NCI-H1105 (cell line): Measurements from ENCODE around the gene USP5.

ENCODE experiments used
- DNase-seq: peaks from one replicate; lab custom pipeline; 2025; lab: John Stamatoyannopoulos, UW

USP5 gene

GRCh38 chr12:6825398-6826124, 26.4 kb upstream of the USP5 start:
- peak; percentile 12 for DNase-seq

- no peak for DNase-seq
These were observed 25.7 kb upstream of the USP5 start for GRCh38 chr12:6826125-6826733.

GRCh38 chr12:6826734-6827436, 25.1 kb upstream of the USP5 start:
- no peak for DNase-seq

- DNase-seq, result peak; percentile 89
These were observed 24.5 kb upstream of the USP5 start for GRCh38 chr12:6827437-6827911.

GRCh38 chr12:6827982-6828780, 23.8 kb upstream of the USP5 start, which contains the start of gene P3H3:
Gene P3H3 (plus strand): TSS chr12:6828407. CDS start chr12:6828441, 34 bp downstream.
- DNase-seq, result peak; percentile 61

GRCh38 chr12:6828781-6829535, 23.0 kb upstream of the USP5 start:
- peak; percentile 22 for DNase-seq

- no peak for DNase-seq
These were observed 22.3 kb upstream of the USP5 start for GRCh38 chr12:6829536-6830220.

GRCh38 chr12:6830286-6830890, 21.6 kb upstream of the USP5 start:
- DNase-seq, result no peak

- no peak for DNase-seq
These were observed 21.0 kb upstream of the USP5 start for GRCh38 chr12:6830999-6831398.

- DNase-seq, result no peak
These were observed 20.4 kb upstream of the USP5 start for GRCh38 chr12:6831450-6831995.

- no peak for DNase-seq
These were observed 19.8 kb upstream of the USP5 start for GRCh38 chr12:6832125-6832524.

- no peak for DNase-seq
These were observed 18.6 kb upstream of the USP5 start for GRCh38 chr12:6833189-6833890.

- DNase-seq, result no peak
These were observed 17.7 kb upstream of the USP5 start for GRCh38 chr12:6834254-6834653.

- no peak for DNase-seq
These were observed 17.1 kb upstream of the USP5 start for GRCh38 chr12:6834873-6835272.

- no peak for DNase-seq
These were observed 15.1 kb upstream of the USP5 start for GRCh38 chr12:6836851-6837250.

GRCh38 chr12:6837370-6838060, 14.4 kb upstream of the USP5 start:
- no peak for DNase-seq

GRCh38 chr12:6838854-6839253, 13.1 kb upstream of the USP5 start:
- DNase-seq, result no peak

GRCh38 chr12:6839482-6840201, 12.3 kb upstream of the USP5 start:
- DNase-seq, result peak; percentile 17
